Measurements from ENCODE around the gene ARHGDIB.

ARHGDIB gene

DNA sequence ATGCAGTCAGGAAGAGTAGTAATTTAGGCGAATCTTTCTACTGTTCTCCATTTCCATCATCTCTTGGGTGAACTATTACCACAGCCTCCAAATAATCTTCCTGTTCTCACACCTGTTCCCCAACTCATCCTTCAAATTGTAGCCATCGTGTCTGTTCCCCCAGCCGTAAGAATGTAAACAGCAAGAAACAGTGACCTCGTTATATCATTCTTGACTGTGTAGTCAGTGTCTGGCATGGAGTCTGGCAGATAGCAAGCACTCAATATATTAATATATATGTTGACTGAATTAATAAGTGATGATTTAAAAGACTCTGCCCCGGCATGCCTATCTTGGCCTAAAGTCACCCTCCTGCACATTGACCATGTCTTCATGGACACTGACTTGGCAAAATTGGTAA lies 31.7 kb upstream of the ARHGDIB start:
- H3K4me3 ChIP-seq (ENCODE audit: low read length) = no peak overlapping the region
- no peak for TF ChIP-seq ZNF274 (IDR thresholded peaks at IDR 0.05; ENCODE audit: low read depth, low read length)

DNA sequence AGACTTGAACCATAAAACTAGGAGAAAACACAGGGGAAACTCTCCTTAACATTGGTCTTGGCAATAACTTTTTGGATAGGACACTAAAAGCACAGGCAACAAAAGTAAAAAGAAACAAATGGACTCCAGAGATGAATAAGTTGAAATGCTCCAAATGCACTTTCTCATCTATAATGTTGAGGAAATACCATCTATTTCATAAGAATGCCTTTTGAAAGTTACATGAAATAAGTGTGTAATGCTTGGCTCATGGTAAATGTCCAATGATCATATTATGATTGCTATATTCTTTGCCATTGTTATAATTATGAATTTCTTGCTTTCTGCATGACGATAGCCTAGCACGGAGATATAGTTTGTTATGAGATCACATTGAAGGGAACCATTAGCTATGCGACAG lies 31.3 kb upstream of the ARHGDIB start:
- no peak overlapping the region for H3K4me3 ChIP-seq (ENCODE audit: low read length)
- TF ChIP-seq ZNF274 (IDR thresholded peaks at IDR 0.05; ENCODE audit: low read depth, low read length) = no peak

DNA sequence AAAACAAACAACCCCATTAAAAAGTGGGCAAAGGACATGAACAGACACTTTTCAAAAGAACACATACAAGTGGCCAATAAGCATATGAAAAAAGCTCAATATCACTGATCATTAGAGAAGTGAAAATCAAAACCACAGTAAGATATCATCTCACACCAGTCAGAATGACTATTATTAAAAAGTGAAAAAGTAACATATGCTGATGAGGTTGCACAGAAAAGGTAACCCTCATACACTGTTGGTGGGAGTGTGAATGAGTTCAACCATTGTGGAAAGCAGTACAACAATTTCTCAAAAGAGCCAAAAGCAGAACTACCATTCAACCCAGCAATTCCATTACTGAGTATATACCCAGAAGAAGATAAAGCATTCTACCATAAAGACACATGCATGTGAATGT lies 29.7 kb upstream of the ARHGDIB start:
- no peak for TF ChIP-seq ZNF274 (IDR thresholded peaks at IDR 0.05; ENCODE audit: low read depth, low read length)
- no peak overlapping the region for H3K4me3 ChIP-seq (ENCODE audit: low read length)

DNA sequence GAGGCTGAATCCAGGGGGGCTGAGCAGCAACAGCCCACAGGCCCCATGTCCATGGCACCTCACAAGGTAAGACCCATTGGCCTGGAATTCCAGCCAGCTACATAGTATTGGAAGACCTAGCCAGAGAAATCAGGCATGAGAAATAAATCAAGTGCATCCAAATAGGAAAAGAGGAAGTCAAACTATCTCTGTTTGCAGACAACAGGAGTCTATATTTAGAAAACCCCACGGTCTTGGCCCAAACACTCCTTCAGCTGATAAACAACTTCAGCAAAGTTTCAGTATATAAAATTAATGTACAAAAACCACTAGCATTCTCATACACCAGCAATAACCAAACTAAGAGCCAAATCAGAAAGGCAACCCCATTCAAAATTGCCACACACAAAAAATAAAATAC lies 28.4 kb upstream of the ARHGDIB start:
- H3K4me3 ChIP-seq (ENCODE audit: low read length) = no peak overlapping the region; the same call in 1 of the 2 replicates
- TF ChIP-seq ZNF274 (IDR thresholded peaks at IDR 0.05; ENCODE audit: low read depth, low read length) = no peak

DNA sequence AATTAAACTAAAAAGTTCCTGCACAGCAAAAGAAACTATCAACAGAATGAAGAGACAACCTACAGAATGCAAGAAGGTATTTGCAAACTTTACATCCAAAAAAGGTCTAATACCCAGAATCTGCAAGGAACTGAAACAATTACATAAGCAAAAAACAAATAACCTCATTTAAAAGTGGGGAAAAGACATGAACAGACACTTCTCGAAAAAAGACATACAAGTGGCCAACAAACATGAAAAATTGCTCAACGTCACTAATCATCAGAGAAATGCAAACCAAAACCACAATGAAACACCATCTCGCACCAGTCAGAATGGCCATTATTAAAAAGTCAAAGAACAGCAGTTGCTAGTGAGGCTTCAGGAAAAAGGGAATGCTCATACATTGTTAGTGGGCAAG lies 26.6 kb upstream of the ARHGDIB start:
- no peak for TF ChIP-seq ZNF274 (IDR thresholded peaks at IDR 0.05; ENCODE audit: low read depth, low read length)
- H3K4me3 ChIP-seq (ENCODE audit: low read length) = no peak overlapping the region

DNA sequence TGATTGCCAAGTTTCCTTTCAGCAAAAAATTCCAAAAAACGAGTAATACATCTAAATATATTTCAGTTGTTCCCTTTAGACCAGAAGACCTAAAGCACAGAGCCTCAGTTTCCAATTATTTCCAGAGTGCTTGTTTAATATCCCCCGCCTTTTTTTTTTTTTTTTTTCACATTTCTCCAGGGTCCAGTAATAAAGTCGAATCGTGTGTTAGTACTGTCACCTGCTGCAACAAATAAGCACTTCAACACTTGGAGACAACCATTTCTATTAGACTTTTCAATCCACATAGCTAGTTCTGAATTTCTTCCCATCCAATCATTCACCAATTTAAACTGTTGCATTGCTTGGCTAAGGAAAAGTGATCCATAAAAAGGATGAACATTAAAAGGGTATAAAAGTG lies 25.0 kb upstream of the ARHGDIB start:
- no peak overlapping the region for H3K4me3 ChIP-seq (ENCODE audit: low read length)
- TF ChIP-seq ZNF274 (IDR thresholded peaks at IDR 0.05; ENCODE audit: low read depth, low read length) = no peak

DNA sequence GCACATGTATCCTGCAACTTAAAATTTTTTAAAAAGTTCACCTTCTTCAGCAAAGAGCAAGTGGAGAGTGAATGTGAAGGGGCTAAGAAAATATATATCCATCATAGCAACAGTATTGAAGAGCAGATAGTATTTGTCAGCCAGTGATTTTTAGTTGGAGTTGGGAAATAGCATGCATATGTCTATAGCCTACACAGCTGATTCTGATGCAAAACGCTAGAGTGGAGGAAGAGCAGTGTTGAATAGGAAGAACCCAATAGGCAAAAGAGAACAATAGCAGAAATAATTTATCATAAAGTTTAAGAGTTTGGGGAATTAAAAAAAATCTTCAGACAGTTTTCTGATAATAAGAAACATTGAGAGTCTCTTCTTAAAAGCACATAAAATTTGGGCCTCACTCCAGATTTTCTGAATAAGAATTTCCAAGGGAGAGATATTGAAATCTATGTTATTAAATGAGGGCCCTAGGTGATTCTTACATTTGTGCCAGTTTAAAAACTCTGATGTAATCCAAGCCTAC lies 23.4 kb upstream of the ARHGDIB start:
- no peak overlapping the region for H3K4me3 ChIP-seq (ENCODE audit: low read length)
- TF ChIP-seq ZNF274 (IDR thresholded peaks at IDR 0.05; ENCODE audit: low read depth, low read length) = no peak

DNA sequence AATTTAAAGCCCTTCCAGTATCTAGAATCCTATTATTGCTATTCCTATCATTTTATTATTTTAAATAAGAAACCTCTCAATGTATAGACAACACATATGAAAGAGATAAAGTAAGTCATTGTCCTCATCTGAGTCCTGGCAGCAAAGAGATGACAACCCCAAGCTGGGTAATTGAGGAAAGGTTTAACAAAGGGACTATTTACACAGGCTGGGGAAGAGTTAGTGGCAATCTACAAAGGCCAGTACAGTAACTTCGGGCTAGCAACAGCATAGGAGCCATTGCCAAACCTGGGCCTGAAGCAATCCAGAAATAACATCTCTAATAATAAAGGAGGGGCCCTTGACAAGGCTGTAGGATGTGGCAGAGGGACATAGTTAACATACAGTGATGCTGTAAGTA lies 22.6 kb upstream of the ARHGDIB start:
- no peak for TF ChIP-seq ZNF274 (IDR thresholded peaks at IDR 0.05; ENCODE audit: low read depth, low read length)

DNA sequence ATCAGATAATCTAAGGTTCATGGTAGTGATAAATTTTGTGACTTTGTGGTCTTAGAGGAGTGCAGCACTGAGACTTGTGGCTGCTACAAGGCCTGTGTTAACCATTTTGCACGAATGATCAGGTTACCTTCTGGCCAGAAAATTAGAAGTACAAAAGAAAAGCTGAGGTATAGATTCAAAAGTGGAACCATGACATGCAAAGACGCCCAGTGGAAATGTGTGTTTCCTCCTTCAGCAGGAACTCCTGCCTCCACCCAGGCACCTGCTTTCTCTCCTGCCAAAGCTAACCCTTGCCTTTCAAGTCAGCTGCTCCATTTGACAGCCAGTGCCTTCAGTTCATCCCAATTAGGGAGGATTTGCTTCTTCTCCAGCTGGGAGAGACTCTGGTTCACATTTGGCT lies 21.6 kb upstream of the ARHGDIB start:
- TF ChIP-seq ZNF274 (IDR thresholded peaks at IDR 0.05; ENCODE audit: low read depth, low read length) = no peak
- H3K4me3 ChIP-seq (ENCODE audit: low read length) = no peak overlapping the region

More for the DNA sequence above, 22.6 kb upstream of the ARHGDIB start:
- no peak overlapping the region for H3K4me3 ChIP-seq (ENCODE audit: low read length)

DNA sequence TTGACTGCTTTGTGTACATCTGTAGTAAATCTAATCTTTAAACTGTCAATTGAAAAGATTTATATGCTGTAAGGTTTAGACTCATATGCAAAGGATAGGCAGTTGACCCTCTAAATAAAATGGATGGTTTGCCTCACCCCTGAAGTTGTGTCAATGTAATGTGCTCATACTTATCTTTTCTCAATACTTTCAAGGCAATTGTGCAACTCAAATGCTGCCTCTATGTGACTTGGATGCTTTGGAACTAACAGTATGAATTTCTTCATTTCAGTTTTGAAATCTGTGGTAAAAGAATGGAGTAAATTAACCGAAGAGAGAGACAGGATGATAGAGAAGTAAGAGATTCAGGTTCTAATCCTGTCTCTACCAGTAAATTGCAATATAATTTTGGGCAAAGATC lies 21.2 kb upstream of the ARHGDIB start:
- no peak for TF ChIP-seq ZNF274 (IDR thresholded peaks at IDR 0.05; ENCODE audit: low read depth, low read length)
- no peak overlapping the region for H3K4me3 ChIP-seq (ENCODE audit: low read length)

DNA sequence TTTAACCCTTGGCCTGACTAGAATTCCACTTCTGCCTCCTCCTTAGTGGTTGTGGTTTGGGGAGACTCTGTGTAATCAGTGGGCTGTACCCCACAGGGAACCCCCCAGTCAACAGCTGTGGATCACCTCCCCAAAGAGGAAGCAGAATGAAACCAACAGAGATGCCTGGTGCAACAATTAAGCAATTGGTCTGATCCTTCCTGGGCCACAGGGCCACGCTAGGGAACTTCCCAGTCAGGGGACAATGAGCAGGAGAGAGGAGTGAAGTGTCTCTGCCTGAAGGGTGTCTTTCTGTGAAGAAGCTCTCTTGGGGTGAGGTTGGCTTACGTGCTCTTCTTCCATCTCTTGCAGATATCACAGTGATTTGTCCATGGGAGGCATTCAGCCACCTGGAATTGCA lies 19.6 kb upstream of the ARHGDIB start:
- no peak for TF ChIP-seq ZNF274 (IDR thresholded peaks at IDR 0.05; ENCODE audit: low read depth, low read length)
- no peak overlapping the region for H3K4me3 ChIP-seq (ENCODE audit: low read length)

DNA sequence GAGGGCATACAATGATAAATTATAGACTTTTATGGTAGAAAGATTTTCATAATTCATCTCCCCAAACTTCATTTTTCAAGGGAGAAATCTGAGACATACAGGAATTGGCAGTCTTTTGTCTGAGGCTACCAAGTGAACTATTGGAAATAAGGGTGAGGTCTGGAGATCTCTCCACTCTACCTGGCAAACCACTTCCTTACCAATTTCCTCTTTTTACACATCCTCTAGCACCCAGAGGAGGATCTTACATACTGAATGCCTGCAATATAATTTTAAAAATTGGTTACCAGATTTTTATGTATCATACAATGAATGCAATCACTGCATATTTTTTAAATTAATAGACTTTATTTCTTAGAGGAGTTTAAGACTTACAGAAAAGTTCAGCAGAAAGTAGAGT lies 18.1 kb upstream of the ARHGDIB start:
- TF ChIP-seq ZNF274 (IDR thresholded peaks at IDR 0.05; ENCODE audit: low read depth, low read length) = no peak
- H3K4me3 ChIP-seq (ENCODE audit: low read length) = no peak overlapping the region

DNA sequence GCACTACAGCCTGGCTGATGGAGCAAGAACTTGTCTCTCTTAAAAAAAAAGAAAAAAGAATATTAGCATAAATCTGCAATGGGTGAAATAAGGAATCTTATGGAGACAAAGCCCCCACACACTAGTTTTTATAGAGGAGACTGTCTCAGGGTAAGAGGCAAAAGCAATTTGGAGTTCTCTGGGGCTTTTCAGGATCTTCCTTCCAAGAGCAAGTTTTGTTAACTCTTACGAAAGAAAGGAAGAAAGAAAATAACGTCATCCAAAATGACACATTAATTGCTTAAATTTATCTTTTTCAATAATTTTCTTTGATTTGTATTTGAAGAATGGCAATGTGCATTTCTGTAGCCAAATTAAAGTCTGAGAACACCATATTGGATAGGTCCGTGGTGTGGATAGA lies 15.3 kb upstream of the ARHGDIB start:
- H3K4me3 ChIP-seq (ENCODE audit: low read length) = no peak overlapping the region
- no peak for TF ChIP-seq ZNF274 (IDR thresholded peaks at IDR 0.05; ENCODE audit: low read depth, low read length)

DNA sequence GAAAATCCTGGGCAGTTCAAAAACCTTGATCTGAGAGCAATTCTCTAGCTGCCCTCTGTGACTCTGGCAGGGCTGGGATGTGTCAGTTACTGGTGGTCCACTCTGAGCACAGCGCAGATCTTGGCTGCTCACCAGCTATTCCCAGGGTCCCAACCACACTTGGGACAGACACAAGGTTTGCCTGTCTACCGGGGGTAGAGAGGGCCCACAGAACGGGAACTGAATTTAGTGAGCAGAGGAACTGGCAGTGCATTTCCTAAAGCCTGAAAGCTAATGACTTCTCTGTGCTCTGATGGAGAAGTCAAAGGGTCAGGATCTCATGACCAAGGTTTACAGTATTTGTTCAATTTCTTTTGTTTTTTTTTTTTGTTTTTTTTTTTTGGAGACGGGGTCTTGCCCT lies 14.1 kb upstream of the ARHGDIB start:
- TF ChIP-seq ZNF274 (IDR thresholded peaks at IDR 0.05; ENCODE audit: low read depth, low read length) = no peak
- no peak overlapping the region for H3K4me3 ChIP-seq (ENCODE audit: low read length)

DNA sequence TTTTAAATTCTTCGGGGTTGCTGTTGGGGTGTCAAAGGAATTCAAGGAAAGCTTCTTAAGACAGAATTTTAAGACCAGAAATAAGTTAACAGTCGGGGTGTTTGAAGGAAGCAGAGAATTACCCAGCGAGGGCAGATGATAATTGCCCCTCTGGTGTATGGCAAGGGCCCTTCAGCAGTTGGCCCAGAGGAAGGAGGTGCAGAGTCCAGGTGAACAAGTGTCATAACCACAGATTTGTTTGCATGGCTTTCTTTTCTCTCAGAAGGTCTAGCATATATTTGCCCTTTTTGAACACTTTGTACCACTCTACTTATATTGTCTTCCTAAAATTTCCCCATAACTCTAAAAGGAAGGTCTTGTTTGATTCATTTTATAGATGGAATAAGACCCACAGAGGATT lies 13.2 kb upstream of the ARHGDIB start:
- TF ChIP-seq ZNF274 (IDR thresholded peaks at IDR 0.05; ENCODE audit: low read depth, low read length) = no peak
- H3K4me3 ChIP-seq (ENCODE audit: low read length) = no peak overlapping the region

DNA sequence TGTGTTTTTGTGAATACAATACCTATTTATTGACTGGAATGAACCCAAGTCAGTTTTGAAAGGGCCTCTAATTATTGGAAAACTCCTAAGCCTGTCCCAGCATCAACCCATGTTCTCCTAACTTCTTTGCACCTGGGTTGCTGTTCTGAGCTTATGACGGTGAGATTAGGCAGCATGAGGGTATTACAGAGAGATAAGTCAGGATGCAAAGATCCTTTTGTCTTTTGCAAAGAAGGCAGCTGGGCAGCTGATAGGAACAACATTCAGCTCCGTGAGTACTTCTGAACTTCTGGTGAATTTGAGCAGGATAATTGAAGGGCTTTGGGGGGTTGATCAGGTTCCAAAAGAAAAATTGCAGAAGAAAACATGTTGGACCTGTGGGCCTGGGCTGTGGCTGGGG lies 11.4 kb upstream of the ARHGDIB start, which contains the start of gene PDE6H:
PDE6H (plus strand) TSS at position 227 of the 400 bp plus-strand sequence. CDS start 4,971 bp downstream, outside the sequence.
- H3K4me3 ChIP-seq (ENCODE audit: low read length) = no peak within 1 kb of the TSS
- no peak for TF ChIP-seq ZNF274 (IDR thresholded peaks at IDR 0.05; ENCODE audit: low read depth, low read length)

Data from GM08714 (cell line).